Daoy (cell line): ENCODE data around the gene HS1BP3. TPM values are rescaled to one million over a fixed set of nuclear protein-coding genes. Genes with fewer than 3 reads are reported as not detected.

ENCODE experiments used
- DNase-seq: peaks from one replicate; pipeline ENCODE4 v3.0.0-alpha.2; 2015; ENCODE audit warnings: low read depth
- total RNA-seq: library from RNA; depleted of rRNA; stranded (reverse); fragments of >200 nt; shearing (Covaris generic); gene quantifications from 2 replicates; pipeline ENCODE4 v1.2.3, GENCODE V29; 2014

The HS1BP3 gene
- total RNA-seq, 1 experiment from 2014 or later, result 6.9 TPM

- DNase-seq, result no peak
Observed at GRCh38 chr2:20645761-20646160, 5.1 kb downstream of the HS1BP3 start.

GRCh38 chr2:20645301-20645701 is 5.6 kb downstream of the HS1BP3 start:
- no peak for DNase-seq

GRCh38 chr2:20643826-20644225 is 7.1 kb downstream of the HS1BP3 start:
- no peak for DNase-seq

- DNase-seq, result no peak
Observed at GRCh38 chr2:20643060-20643459, 7.8 kb downstream of the HS1BP3 start.

GRCh38 chr2:20642055-20642971 is 8.6 kb downstream of the HS1BP3 start:
- DNase-seq, result peak; percentile 82

GRCh38 chr2:20641123-20641985 is 9.5 kb downstream of the HS1BP3 start:
- peak; percentile 71 for DNase-seq

- no peak for DNase-seq
Observed at GRCh38 chr2:20640411-20641122, 10.3 kb downstream of the HS1BP3 start.

GRCh38 chr2:20638646-20639430 is 12.1 kb downstream of the HS1BP3 start:
- DNase-seq, result no peak

- DNase-seq, result no peak
Observed at GRCh38 chr2:20638014-20638413, 12.9 kb downstream of the HS1BP3 start.

GRCh38 chr2:20637147-20637546 is 13.8 kb downstream of the HS1BP3 start:
- no peak for DNase-seq

GRCh38 chr2:20635675-20636584 is 15.0 kb downstream of the HS1BP3 start:
- peak; percentile 90 for DNase-seq

- no peak for DNase-seq
Observed at GRCh38 chr2:20635113-20635510, 15.8 kb downstream of the HS1BP3 start.

- DNase-seq, result peak; percentile 58
Observed at GRCh38 chr2:20634507-20635112, 16.3 kb downstream of the HS1BP3 start.

GRCh38 chr2:20633794-20634506 is 16.9 kb downstream of the HS1BP3 start:
- peak; percentile 57 for DNase-seq

GRCh38 chr2:20633001-20633400 is 17.9 kb downstream of the HS1BP3 start:
- DNase-seq, result no peak

GRCh38 chr2:20632446-20632990 is 18.4 kb downstream of the HS1BP3 start:
- DNase-seq, result no peak

- no peak for DNase-seq
Observed at GRCh38 chr2:20631617-20632307, 19.1 kb downstream of the HS1BP3 start.

GRCh38 chr2:20630967-20631366 is 19.9 kb downstream of the HS1BP3 start:
- no peak for DNase-seq
